Endometrial microvascular endothelial cells (primary cell): ENCODE measurements around the gene IFITM10. TPM values are rescaled to one million over a fixed set of nuclear protein-coding genes. Genes with fewer than 3 reads are reported as not detected.
"Not testable (repeated sequence)": the region's sequence is repeated elsewhere in the genome, so short reads cannot be mapped to it uniquely, and the experiment has no call there.

Experiments
- in situ Hi-C: cut with HindIII; loops from 2 replicates; pipeline ENCODE4 v1.10.0; 2017; ENCODE audit warnings: low sequenced_read_pairs, low pct_unique_long_range_greater_than_20kb; ENCODE audit errors: inconsistent ontology term
- total RNA-seq: library from RNA; depleted of rRNA; stranded (reverse); fragments of >200 nt; gene quantifications from one replicate; pipeline ENCODE4 v1.2.3, GENCODE V29; 2015; ENCODE audit errors: inconsistent ontology term

The IFITM10 gene
- total RNA-seq, 1 donor from 2014 or later, result not detected

- in situ Hi-C loops, result no loop called here
Measured at GRCh38 chr11:1779034-1779805, 28.8 kb upstream of the IFITM10 start.

- in situ Hi-C loops, result no loop called here
Measured at GRCh38 chr11:1778141-1778911, 27.9 kb upstream of the IFITM10 start.

GRCh38 chr11:1777737-1778136 is 27.3 kb upstream of the IFITM10 start:
- in situ Hi-C loops, result no loop called here

- in situ Hi-C loops, result no loop called here
Measured at GRCh38 chr11:1776944-1777715, 26.7 kb upstream of the IFITM10 start.

- in situ Hi-C loops, result no loop called here
Measured at GRCh38 chr11:1776331-1776851, 26.0 kb upstream of the IFITM10 start.

- in situ Hi-C loops, result no loop called here
Measured at GRCh38 chr11:1774886-1775285, 24.5 kb upstream of the IFITM10 start.

- in situ Hi-C loops, result no loop called here
Measured at GRCh38 chr11:1773994-1774550, 23.7 kb upstream of the IFITM10 start.

GRCh38 chr11:1773131-1773993 is 23.0 kb upstream of the IFITM10 start:
- in situ Hi-C loops, result no loop called here

- in situ Hi-C loops, result no loop called here
Measured at GRCh38 chr11:1772270-1773130, 22.1 kb upstream of the IFITM10 start.

- in situ Hi-C loops, result no loop called here
Measured at GRCh38 chr11:1771700-1772099, 21.3 kb upstream of the IFITM10 start.

GRCh38 chr11:1771273-1771672 is 20.9 kb upstream of the IFITM10 start:
- in situ Hi-C loops, result no loop called here

- in situ Hi-C loops, result no loop called here
Measured at GRCh38 chr11:1770528-1770927, 20.1 kb upstream of the IFITM10 start.

- in situ Hi-C loops, result no loop called here
Measured at GRCh38 chr11:1770061-1770460, 19.7 kb upstream of the IFITM10 start.

GRCh38 chr11:1769304-1769936 is 19.0 kb upstream of the IFITM10 start:
- in situ Hi-C loops, result not testable (repeated sequence)

GRCh38 chr11:1768141-1768469 is 17.7 kb upstream of the IFITM10 start:
- in situ Hi-C loops, result no loop called here

GRCh38 chr11:1767399-1768140 is 17.2 kb upstream of the IFITM10 start:
- in situ Hi-C loops, result no loop called here
